Neutrophil (primary cell): Measurements from ENCODE around the gene DPP3.

Experiments used
- H3K27ac ChIP-seq: fragments of 200-600 bp; sonication (generic); 2 replicates; pipeline ENCODE4 v1.5.1; 2016; ENCODE audit warnings: mild to moderate bottlenecking, moderate library complexity
- H3K27me3 ChIP-seq: fragments of 200-600 bp; sonication (generic); 2 replicates; pipeline ENCODE4 v1.6.0; 2016; ENCODE audit warnings: mild to moderate bottlenecking
- H3K36me3 ChIP-seq: fragments of 200-600 bp; sonication (generic); 2 replicates; pipeline ENCODE4 v1.5.1; 2017
- H3K4me1 ChIP-seq, 2 experiments: fragments of 200-600 bp in 1 of 2; sonication (generic) in 1 of 2; 1 replicate in 1 of 2; 2 replicates in 1 of 2; pipeline versions ENCODE4 v1.5.1 to v1.6.1; 2013 to 2016; ENCODE audit warnings: low read depth in 1 of 2, low read length in 1 of 2, mild to moderate bottlenecking in 1 of 2, moderate library complexity in 1 of 2; ENCODE audit not compliant: control insufficient read depth in 1 of 2, insufficient read depth in 1 of 2
- H3K4me3 ChIP-seq, 2 experiments: fragments of 200-600 bp in 1 of 2; sonication (generic) in 1 of 2; 1 replicate in 1 of 2; 2 replicates in 1 of 2; pipeline ENCODE4 v1.5.1; 2013 to 2016; ENCODE audit warnings: low read depth in 1 of 2, low read length in 1 of 2, mild to moderate bottlenecking in 1 of 2, moderate library complexity in 1 of 2
- H3K9me3 ChIP-seq: fragments of 200-600 bp; sonication (generic); 2 replicates; pipeline ENCODE4 v1.5.1; 2016
- TF ChIP-seq, protein P1 (sequence below): fragments of 200-600 bp; sonication (generic); IDR thresholded peaks from 2 replicates; pipeline ENCODE4 v1.5.1; 2016; ENCODE audit warnings: antibody characterized with exemption

Gene DPP3

GRCh38 chr11:66497206-66497605, 17.0 kb downstream of the DPP3 start:
- no peaks in the 10 kb centered on the region for H3K9me3 ChIP-seq
- no peaks in the 10 kb centered on the region for H3K27me3 ChIP-seq
- no peak overlapping the region for H3K27ac ChIP-seq
- H3K4me3 ChIP-seq: no peak overlapping the region
- TF ChIP-seq, protein P1, sequence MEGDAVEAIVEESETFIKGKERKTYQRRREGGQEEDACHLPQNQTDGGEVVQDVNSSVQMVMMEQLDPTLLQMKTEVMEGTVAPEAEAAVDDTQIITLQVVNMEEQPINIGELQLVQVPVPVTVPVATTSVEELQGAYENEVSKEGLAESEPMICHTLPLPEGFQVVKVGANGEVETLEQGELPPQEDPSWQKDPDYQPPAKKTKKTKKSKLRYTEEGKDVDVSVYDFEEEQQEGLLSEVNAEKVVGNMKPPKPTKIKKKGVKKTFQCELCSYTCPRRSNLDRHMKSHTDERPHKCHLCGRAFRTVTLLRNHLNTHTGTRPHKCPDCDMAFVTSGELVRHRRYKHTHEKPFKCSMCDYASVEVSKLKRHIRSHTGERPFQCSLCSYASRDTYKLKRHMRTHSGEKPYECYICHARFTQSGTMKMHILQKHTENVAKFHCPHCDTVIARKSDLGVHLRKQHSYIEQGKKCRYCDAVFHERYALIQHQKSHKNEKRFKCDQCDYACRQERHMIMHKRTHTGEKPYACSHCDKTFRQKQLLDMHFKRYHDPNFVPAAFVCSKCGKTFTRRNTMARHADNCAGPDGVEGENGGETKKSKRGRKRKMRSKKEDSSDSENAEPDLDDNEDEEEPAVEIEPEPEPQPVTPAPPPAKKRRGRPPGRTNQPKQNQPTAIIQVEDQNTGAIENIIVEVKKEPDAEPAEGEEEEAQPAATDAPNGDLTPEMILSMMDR: no peak
- no peaks in the 10 kb centered on the region for H3K4me1 ChIP-seq
- H3K36me3 ChIP-seq: peaks cover 64% of the 10 kb centered on the region

DNA sequence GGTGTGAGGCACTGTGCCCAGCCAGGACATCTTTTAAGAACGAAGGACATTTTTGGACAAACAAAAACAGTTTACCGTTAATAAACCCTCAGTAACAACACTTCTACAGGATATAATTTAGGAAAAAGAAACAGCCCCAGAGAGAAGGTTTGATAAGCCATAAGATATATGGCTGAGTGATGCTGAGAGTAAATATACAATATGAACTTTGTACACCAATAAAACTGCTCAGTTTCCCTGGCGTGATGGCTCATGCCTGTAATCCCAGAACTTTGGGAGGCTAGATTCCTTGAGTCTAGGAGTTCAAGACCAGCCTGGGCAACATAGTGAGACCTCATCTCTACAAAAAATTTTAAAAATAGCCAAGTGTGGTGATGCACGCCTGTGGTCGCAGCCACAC, 18.3 kb downstream of the DPP3 start:
- Histone ChIP-seq H3K4me1 (no peaks in the 10 kb centered on the region), H3K27ac (no peak overlapping the region), H3K27me3 (no peaks in the 10 kb centered on the region), H3K9me3 (no peaks in the 10 kb centered on the region), H3K4me3 (no peak overlapping the region), H3K36me3 (peaks cover 60% of the 10 kb centered on the region)
- TF ChIP-seq, protein P1: no peak

DNA sequence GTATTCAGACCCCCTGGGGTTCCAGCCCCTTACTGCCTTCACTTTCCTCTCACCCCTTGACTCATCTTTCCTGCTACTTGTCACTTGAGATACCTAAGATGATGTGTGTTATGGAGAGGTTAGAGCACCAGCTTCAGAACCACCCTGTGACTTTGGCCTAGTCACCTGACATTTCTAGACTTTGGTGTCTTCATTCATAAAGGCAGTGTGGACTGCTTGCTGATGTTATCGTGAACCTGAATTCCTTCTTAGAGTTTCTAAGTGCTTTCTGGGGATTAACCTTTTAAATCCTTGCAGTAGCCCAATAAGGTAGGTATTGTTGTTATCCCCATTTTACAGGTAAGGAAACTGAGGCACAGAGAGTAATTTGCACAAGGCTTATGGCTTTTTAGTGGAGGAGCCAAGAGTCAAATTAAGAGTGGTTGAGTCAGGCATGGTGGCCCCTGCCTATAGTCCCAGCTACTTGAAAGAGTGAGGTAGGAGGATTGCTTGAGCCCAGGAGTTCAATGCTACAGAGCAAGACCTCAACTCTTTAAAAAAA, 25.1 kb downstream of the DPP3 start:
- no peak overlapping the region for H3K4me3 ChIP-seq
- H3K36me3 ChIP-seq: peaks cover 31% of the 10 kb centered on the region
- H3K27ac ChIP-seq: no peak overlapping the region
- TF ChIP-seq, protein P1: no peak
- peaks cover 11 to 15% of the 10 kb centered on the region in 2 experiments for H3K4me1 ChIP-seq
- no peaks in the 10 kb centered on the region for H3K9me3 ChIP-seq
- H3K27me3 ChIP-seq: no peaks in the 10 kb centered on the region

GRCh38 chr11:66509131-66509561, 28.9 kb downstream of the DPP3 start:
- H3K36me3 ChIP-seq: peaks cover 18% of the 10 kb centered on the region
- H3K9me3 ChIP-seq: no peaks in the 10 kb centered on the region
- H3K4me1 ChIP-seq: peaks cover 18 to 21% of the 10 kb centered on the region in 2 experiments
- H3K4me3 ChIP-seq: no peak overlapping the region
- no peaks in the 10 kb centered on the region for H3K27me3 ChIP-seq
- peak overlapping the region; percentile 57 for H3K27ac ChIP-seq
- TF ChIP-seq, protein P1: no peak

GRCh38 chr11:66510271-66510989, 30.2 kb downstream of the DPP3 start, which contains the start of gene BBS1:
TSS of gene BBS1 (plus strand) at chr11:66510635. CDS start at chr11:66510660, 25 bp downstream.
- H3K4me3 ChIP-seq: peak within 1 kb of the TSS; percentile 61 to 69
- H3K27ac ChIP-seq: peak within 1 kb of the TSS; percentile 57
- H3K4me1 ChIP-seq: peaks cover 18 to 21% of the 10 kb centered on the region in 2 experiments
- H3K9me3 ChIP-seq: no peaks in the 10 kb centered on the region
- TF ChIP-seq, protein P1: no peak
- H3K27me3 ChIP-seq: no peaks in the 10 kb centered on the region
- H3K36me3 ChIP-seq: peaks cover 5% of the 10 kb centered on the region
